A172 (cell line): ENCODE data around the gene ORMDL3. TPM values are rescaled to one million over a fixed set of nuclear protein-coding genes. Genes with fewer than 3 reads are reported as not detected.
"Not testable (repeated sequence)": the region's sequence is repeated elsewhere in the genome, so short reads cannot be mapped to it uniquely, and the experiment has no call there.

ENCODE experiments used
- DNase-seq: peaks from one replicate; pipeline ENCODE4 v3.0.0-alpha.2; 2015; ENCODE audit warnings: low spot score
- total RNA-seq: library from RNA; depleted of rRNA; stranded (reverse); fragments of >200 nt; shearing (Covaris generic); gene quantifications from 2 replicates; pipeline ENCODE4 v1.2.3, GENCODE V29; 2014

Gene ORMDL3
- total RNA-seq, 1 experiment from 2014 or later: 40.2 TPM

DNA sequence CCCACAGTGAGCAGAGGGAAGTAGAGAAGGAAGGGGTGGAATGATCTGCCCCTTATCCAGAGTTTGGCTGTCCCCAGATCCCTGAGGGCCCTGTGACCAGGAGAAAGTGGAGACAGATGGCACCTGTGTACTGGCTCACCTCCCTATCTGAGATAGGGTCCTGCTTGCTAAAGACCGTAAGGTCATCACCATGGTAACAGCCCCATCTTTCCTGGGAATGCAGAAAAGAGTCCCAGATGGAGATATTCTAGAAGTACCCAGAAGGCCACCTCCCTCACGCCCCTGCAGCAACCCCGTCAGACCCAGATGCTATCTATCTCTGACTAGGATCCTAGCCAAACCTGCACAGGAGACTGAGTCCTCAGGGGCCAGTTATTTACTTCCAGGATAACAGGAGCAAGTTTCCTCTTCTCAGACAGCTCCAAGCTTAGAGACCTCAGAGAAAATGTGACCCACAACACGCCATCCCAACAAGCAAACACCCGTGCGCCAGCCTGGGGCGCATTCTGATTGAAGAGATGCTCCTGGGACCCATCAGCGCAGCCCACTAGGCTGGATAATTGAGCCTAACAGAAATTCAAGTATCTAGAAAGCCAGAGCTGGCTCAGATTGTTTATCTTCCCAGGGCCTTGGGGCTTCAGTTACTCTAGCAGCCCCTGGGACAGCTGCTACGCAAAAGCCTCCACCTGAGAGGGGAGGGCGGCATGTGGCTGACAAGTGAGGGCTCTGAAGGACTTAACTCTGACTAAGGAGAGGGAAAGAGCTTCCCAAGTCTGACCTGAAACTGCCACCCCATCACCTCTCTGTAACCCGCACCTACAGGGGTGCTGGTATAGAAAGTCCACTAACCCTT is 1.9 kb downstream of the ORMDL3 start:
- no peak for DNase-seq

DNA sequence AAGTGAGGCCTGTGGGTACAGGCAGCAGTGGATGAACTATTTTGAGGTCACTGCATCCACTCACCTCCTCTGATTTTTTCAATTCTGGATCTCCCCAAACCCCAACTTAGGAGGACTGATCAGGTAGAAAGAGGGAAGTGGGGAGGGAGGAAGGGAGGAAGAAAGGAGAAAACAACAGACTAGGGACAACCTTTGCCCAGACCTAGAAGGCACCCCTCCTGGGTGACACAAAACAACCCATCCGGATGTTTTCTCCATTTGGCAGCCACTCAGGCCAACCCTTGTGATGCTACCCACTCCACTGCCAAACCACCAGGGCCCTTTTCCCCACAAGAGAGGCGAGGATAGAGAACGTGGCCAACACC is 2.7 kb downstream of the ORMDL3 start:
- no peak for DNase-seq

DNA sequence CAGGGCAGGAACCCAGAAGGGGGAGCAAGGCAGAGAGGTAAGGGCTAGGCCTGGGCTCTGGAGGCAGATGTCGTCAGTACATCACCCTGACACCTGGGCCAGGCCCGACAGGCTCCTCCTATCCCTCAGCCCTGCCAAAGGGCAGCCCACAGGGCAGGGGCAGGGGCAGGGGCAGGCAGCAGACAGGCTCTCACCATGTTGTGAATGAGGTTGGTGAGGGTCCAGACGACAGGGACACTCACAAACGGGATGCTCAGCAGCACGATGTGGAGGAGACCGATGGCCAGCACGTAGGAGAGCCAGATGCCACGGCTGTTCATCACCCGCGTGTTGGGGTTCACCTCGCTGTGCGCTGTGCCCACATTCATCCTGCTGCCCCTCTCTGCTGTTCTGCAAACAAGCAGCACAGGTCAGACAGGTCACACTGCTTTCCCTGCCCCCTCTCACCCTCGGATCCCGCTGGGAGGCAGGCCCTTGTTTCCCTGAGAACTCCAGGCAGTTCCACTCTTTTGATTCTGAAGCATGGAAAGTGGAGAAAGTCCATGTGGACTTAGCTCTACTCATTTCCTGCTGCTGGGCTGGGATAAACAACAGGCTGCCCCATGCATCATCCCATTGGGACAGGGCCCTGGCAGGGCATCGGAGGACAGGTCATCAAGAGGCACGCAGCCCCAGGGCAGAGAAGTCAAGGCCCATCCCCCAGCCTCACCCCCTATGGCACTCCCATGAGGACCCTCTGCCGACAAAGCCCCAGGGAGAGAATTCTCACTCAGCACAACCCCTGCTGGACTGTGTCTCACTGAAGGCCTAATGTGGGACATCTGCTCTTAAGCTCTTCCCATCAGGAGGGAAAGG is 3.3 kb downstream of the ORMDL3 start:
- DNase-seq: no peak

DNA sequence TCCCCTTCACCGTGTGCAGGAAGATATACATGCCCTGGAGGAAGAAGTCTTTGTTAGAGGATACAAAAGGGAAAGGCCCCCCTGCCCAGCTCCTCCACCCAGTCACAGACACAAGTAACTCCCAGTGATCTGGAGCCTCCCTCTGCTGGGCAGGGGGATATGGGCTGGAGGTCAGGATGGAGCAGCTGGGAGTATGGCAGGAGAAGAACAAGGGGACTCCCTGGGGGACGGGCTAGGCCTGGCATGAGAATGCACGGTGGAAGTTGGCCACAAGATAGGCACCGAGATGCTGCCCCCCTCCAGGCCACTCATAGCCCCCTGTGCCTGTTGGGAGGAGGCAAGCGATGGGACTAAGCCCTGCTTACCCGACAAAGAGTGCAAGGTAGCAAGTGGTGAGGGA is 4.2 kb downstream of the ORMDL3 start:
- DNase-seq: no peak

DNA sequence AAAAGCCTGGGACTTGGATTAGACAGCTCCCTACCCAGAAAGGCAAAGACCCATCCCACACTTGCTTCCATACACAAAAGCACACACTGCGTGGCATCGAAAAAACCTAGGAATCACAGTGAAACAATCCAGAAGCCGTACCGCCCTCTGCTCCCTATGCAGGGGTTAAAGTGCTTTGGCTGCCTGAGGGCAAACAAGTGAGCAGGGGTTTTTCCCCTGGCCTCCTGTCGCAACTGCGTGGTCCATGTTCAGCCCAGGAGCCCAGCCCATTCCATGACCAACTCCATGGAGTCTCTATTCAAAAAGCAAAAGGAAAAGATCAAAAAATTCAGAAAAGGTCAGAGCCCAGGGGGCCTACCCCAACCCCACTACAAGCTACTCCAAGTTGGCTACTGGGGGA is 5.4 kb downstream of the ORMDL3 start:
- no peak for DNase-seq

DNA sequence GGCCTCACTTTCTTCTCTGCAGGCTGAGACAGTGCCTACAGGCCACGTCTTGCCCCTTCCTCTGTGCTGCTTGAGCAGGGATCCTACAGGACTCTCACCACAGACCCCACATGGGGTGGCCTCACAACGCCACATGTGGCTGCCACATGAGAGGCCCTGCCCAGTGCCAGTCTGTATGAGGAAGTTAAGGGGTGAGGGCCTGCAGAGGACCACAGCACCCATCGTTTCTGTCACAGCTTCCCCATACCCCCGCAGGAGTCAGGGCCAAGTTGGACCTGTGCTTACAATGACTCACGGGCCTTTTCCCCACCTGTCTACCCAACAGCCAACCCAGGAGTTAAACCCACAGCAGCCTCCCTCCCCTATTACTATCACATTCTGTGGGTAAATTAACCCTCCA is 6.1 kb downstream of the ORMDL3 start:
- DNase-seq: no peak

DNA sequence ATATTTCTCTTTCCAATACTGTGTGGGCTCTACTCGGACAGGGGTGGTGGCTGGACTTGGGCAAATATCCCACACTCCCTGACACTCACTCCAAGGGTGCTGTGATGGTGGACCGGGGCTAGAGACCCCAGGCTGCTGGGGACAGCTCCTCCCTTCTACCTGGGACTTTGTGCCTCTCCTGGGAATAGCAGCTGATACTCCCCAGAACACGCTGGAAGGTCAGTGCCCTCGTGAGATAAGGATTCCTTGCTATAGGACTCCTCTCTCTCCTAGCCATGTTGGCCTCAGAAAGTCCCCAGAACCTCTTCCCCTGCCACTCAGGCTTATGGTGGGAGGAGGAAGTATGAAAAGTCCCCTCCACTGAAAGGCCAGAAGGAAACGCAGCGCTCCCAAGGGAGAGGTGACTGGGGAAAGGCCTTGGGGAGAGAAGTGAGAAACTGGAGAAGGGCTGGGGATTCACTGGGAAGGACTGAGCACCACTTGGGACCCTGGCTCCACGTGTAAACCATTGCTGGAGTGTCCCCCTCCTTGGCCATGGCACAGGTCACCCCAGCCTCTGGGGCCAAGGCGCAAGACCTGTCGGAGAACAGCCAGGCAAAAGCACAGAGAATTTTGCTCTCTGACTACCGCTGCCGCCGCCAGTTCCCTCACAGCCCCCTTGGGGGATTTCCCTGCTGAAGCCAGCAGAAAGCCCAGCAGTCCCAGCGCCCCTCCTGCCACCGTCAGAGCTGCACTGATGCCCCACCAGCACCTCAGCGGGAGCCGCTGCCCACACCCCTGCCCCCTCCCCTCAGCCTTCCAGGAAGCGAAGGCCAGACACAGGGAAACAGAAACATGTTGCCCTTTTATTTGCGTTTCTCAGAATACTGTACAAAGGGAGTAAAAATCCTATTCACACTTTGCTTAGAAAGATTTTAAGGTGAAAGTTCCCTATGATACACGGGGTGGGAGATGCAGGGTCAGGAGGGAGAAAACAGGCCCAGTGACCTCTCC is 6.9 kb downstream of the ORMDL3 start:
- no peak for DNase-seq

DNA sequence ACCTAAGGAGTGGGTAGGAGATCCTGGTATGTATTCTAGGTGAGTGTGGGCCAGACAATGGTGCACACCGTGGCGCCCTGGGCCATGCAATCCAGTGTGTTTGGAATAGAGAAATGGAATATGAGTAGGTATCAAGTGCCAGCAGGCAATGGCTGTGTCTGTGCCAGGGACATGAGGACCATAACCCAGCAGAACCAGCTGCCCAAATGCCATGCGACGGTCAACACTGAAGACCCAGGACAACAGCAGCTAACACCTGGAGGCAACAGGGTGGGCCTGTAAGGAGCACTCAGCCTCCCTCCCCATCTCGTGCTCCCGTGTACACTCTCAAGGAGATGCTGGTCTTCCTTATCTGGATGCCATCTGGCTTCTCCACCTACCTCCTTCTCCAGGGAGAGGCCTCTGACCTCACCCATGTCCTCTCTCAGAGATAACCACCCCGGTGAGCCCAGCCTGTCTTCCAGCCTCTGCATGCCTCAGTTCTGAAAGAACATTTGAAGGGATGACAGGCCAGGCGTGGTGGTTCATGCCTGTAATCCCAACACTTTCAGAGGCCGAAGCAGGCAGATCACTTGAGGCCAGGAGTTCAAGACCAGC is 8.2 kb downstream of the ORMDL3 start:
- DNase-seq: no peak

DNA sequence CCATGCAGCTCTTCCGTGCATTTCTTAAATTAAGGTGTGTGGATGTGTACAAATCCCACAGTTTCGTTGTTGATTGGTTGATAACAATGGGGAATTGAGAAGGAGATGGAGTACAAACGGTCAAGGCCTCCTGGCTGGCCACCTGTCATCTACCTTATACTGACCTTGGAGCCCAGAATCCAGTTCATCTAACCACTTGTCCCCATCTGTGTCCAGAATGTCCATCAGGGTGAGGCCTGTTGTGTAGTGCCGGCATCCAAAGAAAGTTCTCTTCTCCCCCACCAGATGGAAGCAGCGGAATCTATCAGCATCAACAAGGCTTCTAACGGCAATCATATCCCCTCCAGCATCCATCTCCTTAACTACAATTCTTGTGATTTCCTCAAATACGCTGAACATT is 10.5 kb downstream of the ORMDL3 start:
- DNase-seq: no peak

DNA sequence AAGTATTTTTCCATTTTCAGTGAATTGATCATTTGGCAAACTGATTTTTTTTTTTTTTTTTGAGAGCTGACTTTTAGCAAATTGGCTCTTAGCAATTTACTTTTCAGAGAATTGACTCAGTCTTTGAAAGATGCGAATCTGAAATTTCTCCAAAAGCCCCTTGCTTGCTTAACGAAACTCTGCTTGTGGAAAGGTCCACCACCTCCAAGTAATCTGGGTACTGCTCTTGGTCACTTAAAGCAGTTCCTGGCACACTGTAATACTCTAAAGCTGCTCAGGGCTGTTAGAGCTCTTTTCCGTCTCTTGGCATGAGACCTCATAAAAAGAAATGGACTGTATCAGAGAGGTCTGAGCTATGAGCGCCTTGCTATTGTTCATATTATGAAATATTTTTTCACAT is 11.8 kb downstream of the ORMDL3 start:
- DNase-seq: no peak

DNA sequence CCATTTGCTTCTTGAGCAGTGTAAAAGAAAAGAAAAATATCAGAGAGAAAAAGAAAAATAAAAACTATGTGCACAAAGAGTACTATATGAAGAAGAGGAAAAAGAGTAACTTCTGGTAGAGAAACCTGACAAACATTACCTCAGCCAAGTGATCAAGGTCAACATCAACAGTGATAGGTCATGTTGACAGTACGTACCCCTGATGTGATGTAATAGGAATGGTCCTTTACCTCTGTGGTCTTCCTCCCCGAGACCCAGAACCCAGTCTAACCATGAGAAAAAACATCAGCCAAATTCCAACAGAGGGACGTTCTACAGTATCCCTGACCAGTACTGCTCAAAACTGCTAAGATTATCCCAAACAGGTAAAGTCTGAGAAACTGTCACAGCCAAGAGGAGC is 13.4 kb downstream of the ORMDL3 start:
- no peak for DNase-seq

DNA sequence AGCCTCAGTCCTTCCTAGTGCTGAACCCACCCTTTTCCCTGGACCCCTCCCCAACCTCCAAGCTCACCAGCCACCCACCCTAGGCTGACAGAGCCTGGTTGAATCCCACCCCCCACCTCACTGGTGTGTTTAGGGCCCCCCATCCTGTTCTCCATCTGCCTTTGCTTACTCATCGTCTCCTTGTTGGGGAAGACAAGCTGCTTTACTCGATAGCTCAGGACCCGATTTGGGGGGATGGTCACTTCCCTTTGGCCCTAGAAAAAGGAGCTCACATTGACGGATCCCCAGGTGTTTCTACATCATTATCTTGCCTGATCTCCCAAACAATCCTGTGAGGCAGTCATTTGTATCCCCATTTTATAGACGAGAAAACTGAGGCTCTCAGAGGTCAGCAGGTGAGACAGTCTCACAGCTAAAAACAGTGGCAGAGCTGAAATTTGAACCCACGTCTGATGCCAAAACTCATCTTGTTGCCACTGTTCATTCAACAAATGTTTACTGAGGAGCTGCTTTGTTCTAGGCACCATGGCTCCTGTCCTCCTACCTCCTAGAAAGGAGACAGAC is 18.5 kb downstream of the ORMDL3 start:
- no peak for DNase-seq

DNA sequence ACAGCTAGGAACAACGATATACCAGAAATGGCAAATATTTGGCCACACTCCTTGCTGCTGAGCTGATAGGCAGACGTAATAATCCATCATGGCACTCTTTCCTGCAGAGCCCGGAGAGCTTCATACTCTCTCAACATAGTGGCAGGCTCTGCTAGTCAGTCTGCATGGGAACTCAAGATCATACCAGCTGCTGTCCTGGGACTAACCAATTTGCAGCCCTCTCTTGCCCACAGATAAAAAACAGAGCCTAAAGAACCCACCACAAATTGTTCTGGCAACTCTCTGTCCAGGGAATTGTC is 22.5 kb downstream of the ORMDL3 start:
- DNase-seq: no peak

DNA sequence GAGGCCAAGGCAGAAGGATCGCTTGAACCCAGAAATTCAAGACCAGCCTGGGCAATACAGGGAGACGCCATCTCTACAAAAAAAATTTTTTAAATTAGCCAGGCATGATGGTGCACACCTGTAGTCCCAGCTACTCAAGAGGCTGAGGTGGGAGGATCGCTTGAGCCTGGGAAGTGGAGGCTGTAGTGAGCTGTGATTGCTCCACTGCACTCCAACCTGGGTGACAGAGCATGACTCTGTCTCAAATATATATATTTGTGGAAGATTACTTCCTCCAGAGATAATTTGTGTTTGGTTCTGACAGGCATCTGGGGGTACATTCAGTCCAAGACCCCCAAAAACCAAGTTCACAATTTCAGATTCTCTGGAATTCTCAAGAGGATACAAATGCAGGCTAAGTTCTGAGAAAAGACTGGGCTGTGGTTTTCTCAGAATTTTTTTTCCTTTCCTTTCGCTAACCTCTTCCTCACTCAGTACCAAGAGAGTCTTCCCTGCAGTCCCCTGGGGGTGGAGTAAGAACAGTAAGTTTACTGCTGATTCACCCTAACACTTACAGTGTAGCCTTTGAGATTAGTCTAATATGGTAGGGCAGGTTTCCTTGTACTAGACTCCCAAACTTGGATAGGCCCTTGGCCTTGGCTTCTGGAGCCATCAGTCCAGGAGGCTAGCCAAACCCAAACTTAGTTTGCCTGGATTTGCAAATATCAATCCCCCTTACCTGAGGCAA is 24.1 kb downstream of the ORMDL3 start:
- DNase-seq: no peak

DNA sequence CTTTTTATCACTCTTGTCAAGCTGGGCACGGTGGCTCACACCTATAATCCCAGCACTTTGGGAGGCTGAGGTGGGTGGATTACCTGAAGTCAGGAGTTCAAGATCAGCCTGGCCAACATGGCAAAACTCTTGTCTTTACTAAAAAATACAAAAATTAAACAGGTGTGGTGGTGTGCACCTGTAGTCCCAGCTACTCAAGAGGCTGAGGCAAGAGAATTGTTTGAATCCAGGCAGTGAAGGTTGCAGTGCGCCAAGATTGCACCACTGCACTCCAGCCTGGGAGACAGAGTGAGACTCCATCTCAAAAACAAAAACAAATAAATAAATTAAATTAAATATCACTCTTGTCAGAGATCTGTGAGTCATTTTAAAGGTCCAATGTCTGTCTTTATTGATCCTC is 25.4 kb downstream of the ORMDL3 start:
- DNase-seq: not testable (repeated sequence)

DNA sequence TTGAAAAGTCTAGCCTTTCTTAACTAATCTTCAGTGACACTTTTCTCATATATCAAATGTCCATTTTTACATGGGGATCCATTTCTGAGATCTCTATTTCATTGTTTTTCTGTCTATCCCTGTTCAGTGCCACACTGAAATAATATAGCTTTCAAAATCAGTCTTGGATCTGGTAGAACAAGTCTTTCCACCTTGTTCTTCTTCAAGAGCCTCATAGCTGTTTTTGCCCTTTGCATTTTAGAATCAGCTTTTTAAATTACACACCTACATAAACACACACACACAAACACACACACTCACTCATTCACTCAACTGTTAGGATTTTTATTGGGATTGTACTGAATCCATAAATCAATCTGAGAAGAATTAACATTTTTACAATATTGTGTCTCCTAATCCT is 28.2 kb downstream of the ORMDL3 start:
- no peak for DNase-seq

DNA sequence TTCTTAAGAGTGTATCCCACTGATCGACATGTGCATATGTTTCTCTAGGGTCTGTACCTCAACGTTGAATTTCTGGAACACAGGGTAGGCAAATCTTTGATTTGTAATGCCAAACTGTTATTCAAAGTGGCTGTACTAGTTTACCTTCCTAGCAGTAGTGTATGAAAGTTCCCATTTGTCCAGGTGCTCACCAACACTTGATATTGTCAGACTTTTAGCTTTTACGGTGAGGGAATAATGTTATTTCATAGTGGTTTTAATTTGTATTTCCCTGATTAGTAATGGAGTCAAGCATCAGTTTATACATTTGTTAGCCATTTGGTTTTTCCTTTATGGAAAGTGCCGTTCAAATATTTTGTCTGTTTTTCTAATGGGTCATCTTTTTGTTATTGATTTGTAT is 29.3 kb downstream of the ORMDL3 start:
- no peak for DNase-seq

DNA sequence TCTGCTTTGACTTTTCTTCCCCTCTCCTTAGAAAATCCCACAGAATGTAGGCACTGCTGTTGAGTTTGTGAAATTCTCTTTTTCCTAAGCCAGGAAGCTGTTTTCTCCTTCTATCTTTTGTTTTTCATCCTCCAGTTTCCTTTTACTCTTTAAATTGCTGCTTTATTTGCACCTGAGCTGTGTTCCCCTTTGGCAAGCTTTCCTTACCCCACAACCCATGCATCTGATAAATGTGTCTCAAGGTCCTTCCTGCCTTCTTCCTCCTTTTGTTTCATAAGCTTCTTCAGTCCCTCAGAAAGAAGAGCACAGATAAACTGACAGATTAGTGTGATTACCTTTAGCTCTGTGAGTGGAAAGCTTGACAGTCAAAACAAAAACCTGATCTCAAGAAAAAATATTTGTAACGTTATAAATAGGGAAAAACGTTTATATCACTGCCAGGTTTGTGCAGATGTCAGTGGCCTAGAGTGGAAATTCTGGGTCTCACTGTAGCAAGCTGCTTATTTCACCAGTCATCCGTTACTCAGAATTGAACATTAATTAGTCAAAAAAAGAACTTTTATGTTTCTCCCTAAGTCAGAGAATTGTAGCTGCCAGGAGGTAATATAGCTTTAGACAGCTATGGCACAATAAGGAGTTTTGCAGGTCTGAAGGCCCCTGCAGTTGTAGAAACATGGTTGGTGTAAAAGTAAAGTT is 32.6 kb downstream of the ORMDL3 start:
- DNase-seq: no peak

DNA sequence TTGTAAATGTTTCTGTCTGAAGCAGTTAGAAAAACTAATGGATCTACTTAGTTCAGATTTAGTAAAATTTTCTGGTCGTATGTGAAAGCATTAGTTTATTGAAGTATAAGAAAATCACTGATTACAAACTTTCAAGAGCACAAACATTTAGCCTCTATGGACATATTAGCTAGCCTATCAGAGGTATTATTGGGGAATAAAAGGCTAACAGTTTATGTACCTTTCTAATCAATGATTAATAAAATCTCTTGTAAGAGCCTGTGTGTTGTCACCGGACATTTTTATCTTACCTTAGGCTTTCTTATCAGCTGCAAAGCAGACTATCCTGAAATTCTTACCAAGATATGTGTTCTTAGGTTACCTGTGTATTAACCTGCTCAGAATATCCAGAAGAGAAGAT is 38.2 kb downstream of the ORMDL3 start:
- DNase-seq: no peak

DNA sequence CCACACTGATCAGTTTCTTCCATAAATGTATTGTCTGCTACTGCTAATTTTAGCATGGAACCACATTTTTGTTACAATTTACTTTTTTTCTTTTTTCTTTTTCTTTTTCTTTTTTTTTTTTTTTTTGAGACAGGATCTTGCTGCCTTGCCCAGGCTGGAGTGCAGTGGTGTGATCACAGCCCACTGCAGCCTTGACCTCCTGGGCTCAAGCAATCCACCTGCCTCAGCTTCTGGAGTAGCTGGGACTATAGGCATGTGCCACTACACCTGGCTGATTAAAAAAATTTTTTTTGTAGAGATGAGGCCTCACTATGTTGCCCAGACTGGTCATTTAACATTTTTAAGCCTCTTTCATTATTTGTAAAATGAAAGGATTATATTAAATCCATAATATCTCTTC is 40.3 kb downstream of the ORMDL3 start:
- no peak for DNase-seq
